Nasal cavity respiratory epithelium epithelial cell of viscerocranial mucosa (primary cell): ENCODE data around the gene ZNF534. TPM values are rescaled to one million over a fixed set of nuclear protein-coding genes. Genes with fewer than 3 reads are reported as not detected.

Experiments
- total RNA-seq: library from RNA; depleted of rRNA; stranded (reverse); fragments of >200 nt; gene quantifications from 2 replicates; pipeline ENCODE4 v1.2.3, GENCODE V29; 2014

ZNF534 gene
- total RNA-seq: under 0.01 and 0.07 TPM in 2 replicates

GRCh38 chr19:52428937-52429336 is at the start of gene ZNF534:
Gene ZNF534, plus strand, starts transcription at chr19:52429148. Its CDS starts 2,327 bp downstream, at chr19:52431475.

GRCh38 chr19:52397310-52398080 is 31.5 kb upstream of the ZNF534 start, which contains the start of gene ZNF528:
Gene ZNF528, plus strand, starts transcription at chr19:52397849. Its CDS starts 4,165 bp downstream, at chr19:52402014.

GRCh38 chr19:52453324-52454094 is 24.6 kb downstream of the ZNF534 start, which contains the start of gene ZNF578:
Gene ZNF578, plus strand, starts transcription at chr19:52453553. Its CDS starts 48,293 bp downstream, at chr19:52501846.

Other genes with a start within 250 kb of the ZNF534 start
- gene PPP2R1A, start 239.1 kb upstream of the ZNF534 start, total RNA-seq: 109 and 218 TPM in 2 replicates
- gene ZNF766, start 159.6 kb upstream of the ZNF534 start, total RNA-seq: 12.6 and 23.6 TPM in 2 replicates
- gene ZNF480, start 132.0 kb upstream of the ZNF534 start, total RNA-seq: 3.4 and 7.5 TPM in 2 replicates
- gene ZNF610, start 92.9 kb upstream of the ZNF534 start, total RNA-seq: 1.4 and 6.5 TPM in 2 replicates
- 23.9 and 28.6 TPM in 2 replicates for gene ZNF880, start 59.2 kb upstream of the ZNF534 start, total RNA-seq
- gene ZNF528, start 31.3 kb upstream of the ZNF534 start, total RNA-seq: 20.8 and 39.9 TPM in 2 replicates
- 2.1 and 5.8 TPM in 2 replicates for gene ZNF578, start 24.4 kb downstream of the ZNF534 start, total RNA-seq
- 18.5 and 45.5 TPM in 2 replicates for gene ZNF808, start 98.5 kb downstream of the ZNF534 start, total RNA-seq
- gene ZNF701, start 141.1 kb downstream of the ZNF534 start, total RNA-seq: 17.1 and 27.7 TPM in 2 replicates
- gene ZNF83, start 209.2 kb downstream of the ZNF534 start, total RNA-seq: 97.4 and 173 TPM in 2 replicates